NCI-H748 (cell line): ENCODE results near the gene KCNMA1.
A peak's percentile ranks its signal among the peaks of the same experiment; 100 is the strongest.

Experiments
- DNase-seq: peaks from one replicate; lab custom pipeline; 2025; ENCODE audit not compliant: unreplicated experiment; lab: John Stamatoyannopoulos, UW

KCNMA1 gene

GRCh38 chr10:77104459-77104980, 533.1 kb downstream of the KCNMA1 start:
- no peak for DNase-seq

- DNase-seq, result no peak
Observed at GRCh38 chr10:77103213-77103612, 534.4 kb downstream of the KCNMA1 start.

GRCh38 chr10:77101341-77101740, 536.3 kb downstream of the KCNMA1 start:
- DNase-seq, result no peak

GRCh38 chr10:77099136-77099535, 538.5 kb downstream of the KCNMA1 start:
- no peak for DNase-seq

- no peak for DNase-seq
Observed at GRCh38 chr10:77097625-77098024, 540.0 kb downstream of the KCNMA1 start.

GRCh38 chr10:77093126-77093525, 544.5 kb downstream of the KCNMA1 start:
- no peak for DNase-seq

- DNase-seq, result peak; percentile 1
Observed at GRCh38 chr10:77091597-77092165, 545.9 kb downstream of the KCNMA1 start.

GRCh38 chr10:77090381-77091356, 546.9 kb downstream of the KCNMA1 start:
- no peak for DNase-seq

- no peak for DNase-seq
Observed at GRCh38 chr10:77087366-77087765, 550.2 kb downstream of the KCNMA1 start.

- DNase-seq, result no peak
Observed at GRCh38 chr10:77086081-77086480, 551.5 kb downstream of the KCNMA1 start.

GRCh38 chr10:77085344-77085743, 552.3 kb downstream of the KCNMA1 start:
- DNase-seq, result no peak

- DNase-seq, result no peak
Observed at GRCh38 chr10:77084431-77085144, 553.0 kb downstream of the KCNMA1 start.

- DNase-seq, result no peak
Observed at GRCh38 chr10:77082601-77083252, 554.9 kb downstream of the KCNMA1 start.

GRCh38 chr10:77081481-77081891, 556.1 kb downstream of the KCNMA1 start:
- no peak for DNase-seq

GRCh38 chr10:77080361-77081027, 557.1 kb downstream of the KCNMA1 start:
- DNase-seq, result no peak

GRCh38 chr10:77079592-77080300, 557.9 kb downstream of the KCNMA1 start:
- no peak for DNase-seq

- DNase-seq, result no peak
Observed at GRCh38 chr10:77077316-77077945, 560.2 kb downstream of the KCNMA1 start.

GRCh38 chr10:77075926-77076325, 561.7 kb downstream of the KCNMA1 start:
- DNase-seq, result no peak

GRCh38 chr10:77074104-77074624, 563.4 kb downstream of the KCNMA1 start:
- DNase-seq, result no peak
